HG03280 (cell line): ENCODE data around the gene RASGRF2.

Experiments
- ATAC-seq: cut with Tn5 transposase; IDR thresholded peaks from one replicate; pipeline ENCODE4 v1.9.1; 2021; ENCODE audit warnings: mild to moderate bottlenecking, moderate library complexity; ENCODE audit not compliant: unreplicated experiment

Gene RASGRF2

GRCh38 chr5:81166430-81166829 is 206.3 kb downstream of the RASGRF2 start:
- no peak for ATAC-seq

DNA sequence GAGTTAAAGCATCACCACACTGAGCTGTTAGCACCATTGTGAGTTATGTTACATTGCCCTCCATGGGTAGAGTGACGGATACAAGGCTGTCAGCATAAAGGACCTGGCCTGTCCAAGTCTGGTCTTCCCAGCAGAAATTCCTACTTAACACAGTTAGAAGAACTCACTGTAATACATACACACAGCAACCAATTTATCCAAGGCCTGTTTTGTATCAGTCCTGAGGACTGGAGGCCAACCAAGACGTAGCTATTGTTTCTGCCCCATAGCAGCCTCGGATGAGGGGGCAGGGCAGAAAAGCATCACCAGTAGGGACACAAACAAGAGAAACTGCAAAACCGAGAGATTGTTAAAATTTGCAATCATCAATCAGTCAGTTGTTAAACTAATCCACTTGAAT is 206.9 kb downstream of the RASGRF2 start:
- ATAC-seq = no peak

GRCh38 chr5:81167544-81167943 is 207.4 kb downstream of the RASGRF2 start:
- no peak for ATAC-seq

DNA sequence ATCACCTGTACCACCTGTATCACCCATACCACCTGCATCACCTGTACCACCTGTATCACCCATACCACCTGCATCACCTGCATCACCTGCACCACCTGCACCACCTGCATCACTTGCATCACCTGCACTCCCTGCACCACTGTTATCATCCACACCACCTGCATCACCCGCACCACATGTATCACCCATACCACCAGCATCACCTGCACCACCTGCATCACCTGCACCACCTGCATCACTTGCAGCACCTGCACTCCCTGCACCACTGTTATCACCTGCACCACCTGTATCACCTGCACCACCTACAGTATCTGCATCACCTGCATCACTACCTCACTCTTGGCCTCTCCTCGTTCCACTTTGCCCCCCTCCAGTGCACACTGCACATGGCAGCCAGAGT is 209.8 kb downstream of the RASGRF2 start:
- ATAC-seq = no peak

GRCh38 chr5:81171769-81172168 is 211.6 kb downstream of the RASGRF2 start:
- ATAC-seq = no peak

DNA sequence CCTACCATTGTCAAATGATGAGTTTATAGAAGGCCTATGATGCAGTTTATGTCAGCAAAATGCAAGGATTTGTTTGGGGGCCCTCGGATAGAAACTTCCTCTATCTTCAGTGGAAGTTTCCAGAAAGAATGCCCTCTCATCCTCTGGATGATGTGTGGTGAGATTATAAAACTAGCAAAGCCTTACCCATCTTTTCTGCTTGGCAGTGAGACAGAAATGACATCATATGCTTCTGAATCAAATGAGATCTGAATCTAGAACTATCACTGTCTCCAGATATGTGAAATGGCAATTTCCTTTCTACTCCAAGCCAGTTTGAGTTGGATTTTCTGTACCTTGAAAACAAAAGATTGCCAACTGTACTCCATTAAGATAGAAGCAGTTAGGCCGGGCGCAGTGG is 212.5 kb downstream of the RASGRF2 start:
- ATAC-seq = no peak

DNA sequence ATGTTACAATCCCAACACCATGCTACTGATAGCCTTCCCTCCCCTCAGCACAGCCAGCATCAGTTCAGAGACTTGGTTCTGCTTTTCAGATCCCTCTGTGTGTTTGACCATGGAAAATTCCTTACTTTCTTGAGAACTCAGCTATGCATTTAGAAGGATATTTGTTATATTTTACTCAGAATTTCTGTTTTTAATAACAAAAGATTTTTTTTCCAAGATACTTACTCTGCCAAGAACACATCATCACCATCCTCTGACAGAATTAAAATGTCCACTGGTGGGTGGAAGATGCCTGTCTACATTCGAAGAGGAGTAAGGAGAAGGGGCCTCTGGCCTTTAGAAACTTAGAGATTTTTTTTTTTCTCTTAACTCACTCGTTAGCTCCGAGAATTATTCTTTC is 216.9 kb downstream of the RASGRF2 start:
- no peak for ATAC-seq

- ATAC-seq = no peak
Measured at GRCh38 chr5:81179959-81180358, 219.8 kb downstream of the RASGRF2 start.

- ATAC-seq = no peak
Measured at GRCh38 chr5:81180780-81181460, 220.8 kb downstream of the RASGRF2 start.

DNA sequence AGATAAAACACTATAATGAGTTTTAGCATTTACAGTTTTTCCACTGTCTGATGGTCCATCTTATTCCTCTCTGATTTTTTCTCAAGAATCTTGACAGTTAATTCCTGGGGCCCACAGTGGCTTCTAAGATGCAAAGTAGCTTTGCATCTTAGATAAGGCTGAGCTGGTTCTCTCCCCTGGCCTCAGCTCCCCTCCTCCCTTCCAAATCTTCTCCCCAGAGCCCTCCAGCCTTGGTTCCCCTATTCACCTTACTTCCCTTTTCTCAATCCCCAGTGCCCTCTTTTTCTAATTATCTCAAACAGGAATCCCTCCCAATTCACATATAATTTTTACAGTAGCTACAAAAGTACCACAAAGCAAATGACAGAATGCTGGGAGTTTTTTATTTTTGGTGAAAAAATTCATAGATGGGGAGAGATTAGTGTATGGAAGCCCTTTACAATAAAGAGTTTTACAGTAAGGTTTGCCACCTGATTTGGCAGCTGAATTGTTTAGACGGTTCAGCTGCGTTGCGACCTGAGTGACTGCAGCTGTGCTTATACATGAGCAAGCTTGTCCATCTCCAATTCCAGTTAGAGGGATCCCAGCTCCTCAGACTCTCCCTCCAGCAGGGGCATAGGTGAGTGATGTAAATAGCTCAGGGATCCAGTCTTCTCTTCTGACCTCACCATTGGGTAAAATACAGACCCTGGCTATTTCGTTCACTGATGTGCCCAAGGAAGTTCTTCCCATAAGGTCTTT is 221.6 kb downstream of the RASGRF2 start:
- no peak for ATAC-seq

GRCh38 chr5:81182396-81183390 is 222.5 kb downstream of the RASGRF2 start:
- no peak for ATAC-seq

GRCh38 chr5:81183811-81184748 is 223.9 kb downstream of the RASGRF2 start:
- no peak for ATAC-seq

DNA sequence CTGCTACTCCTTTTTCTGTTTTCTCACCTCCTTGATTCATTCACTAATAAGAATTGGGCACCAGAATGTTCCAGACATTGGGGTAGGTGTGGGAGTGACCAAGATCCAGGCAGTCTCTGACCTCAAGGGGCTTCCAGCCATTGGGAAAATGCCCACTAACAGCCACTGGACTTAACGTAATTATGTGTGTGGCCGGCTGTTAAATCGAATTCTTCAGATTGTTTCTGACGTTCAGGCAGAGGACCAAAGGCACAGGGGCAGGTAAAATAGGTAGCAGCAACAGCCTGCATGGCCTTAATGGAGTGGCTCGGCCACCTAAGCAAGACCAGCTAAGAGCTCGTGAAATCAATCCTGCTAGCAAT is 224.6 kb downstream of the RASGRF2 start:
- ATAC-seq = no peak

DNA sequence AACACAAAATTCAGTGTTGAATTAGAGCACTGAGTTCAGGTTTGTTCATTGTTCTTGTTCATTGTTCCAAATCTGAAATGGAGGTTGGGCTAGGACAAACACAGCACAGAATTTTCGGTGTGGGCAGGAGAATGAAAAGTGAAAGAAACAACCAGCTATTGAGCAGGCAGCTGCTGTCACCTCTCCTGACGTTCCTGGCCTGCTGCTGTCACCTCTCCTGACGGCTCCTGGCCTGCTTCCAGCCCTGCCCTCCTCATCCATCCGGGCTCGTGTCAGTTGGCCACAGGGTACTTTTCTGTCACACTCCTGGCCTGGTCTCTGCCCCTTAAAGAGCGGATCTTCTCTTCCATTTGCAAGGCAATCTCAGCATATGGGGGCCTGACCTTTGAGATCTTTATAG is 227.7 kb downstream of the RASGRF2 start:
- no peak for ATAC-seq

DNA sequence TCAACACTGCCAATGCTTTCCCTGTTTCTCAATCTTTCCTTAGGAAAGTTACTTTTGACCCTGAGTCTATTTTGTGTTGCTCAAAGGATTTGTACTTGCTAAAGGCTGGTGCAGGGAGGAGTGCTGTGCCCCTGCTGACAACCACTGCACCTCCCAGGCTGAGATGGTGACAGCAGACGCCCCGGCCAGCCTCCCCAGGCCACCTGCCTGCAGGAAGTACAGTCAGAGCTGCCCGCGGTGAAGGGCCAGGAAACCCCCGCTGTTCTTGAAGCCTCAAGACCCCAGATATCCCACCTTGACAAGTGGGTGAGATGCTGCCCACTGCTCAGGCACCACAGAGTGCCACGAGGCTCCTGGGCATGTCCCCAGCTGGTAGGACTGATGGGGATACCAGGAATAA is 228.8 kb downstream of the RASGRF2 start:
- ATAC-seq = no peak

DNA sequence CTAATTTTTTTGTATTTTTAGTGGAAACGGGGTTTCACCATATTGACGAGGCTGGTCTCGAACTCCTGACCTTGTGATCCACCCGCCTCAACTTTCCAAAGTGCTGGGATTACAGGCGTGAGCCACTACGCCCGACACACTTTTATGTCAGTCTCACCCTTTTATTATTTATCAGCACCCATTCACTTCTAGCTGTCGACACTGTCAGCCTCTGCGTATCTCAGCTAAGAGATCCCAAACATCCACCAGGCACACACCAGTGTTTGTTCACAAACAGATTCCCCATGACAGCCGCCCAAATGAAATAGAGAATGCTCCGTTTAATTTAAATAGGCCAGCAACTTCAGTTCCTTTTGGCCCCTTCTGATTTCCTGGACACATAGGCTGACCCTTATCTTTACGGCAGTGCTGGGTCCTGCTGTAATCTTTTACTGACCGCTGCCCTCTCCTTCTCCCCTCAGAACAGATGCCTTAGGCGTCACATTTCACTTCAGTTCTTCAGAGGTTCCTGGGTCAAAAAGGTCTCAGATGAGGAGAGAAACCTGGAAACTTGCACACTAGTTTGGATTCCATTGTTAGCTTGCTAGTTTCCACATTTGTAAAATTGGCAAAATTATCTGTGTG is 229.8 kb downstream of the RASGRF2 start:
- no peak for ATAC-seq

- no peak for ATAC-seq
Measured at GRCh38 chr5:81191726-81192372, 231.7 kb downstream of the RASGRF2 start.

DNA sequence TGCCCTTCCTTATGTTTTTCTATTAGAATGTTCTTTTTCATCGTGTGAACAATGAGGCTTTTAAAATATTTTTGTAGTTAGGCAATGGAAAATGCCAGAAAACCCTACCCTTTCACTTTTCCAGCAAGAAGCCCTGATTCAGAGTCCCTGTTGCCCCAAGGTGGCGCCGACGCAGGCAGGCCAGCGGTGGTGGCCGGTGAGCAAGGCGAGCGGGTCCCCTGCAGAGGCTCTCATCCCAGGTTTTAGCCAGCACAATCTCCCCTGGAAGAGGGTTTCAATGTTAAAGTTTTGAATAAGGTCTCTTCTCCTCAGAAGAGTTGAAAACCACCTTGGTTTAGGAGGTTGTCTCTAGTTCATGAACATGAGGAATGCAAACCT is 232.2 kb downstream of the RASGRF2 start:
- no peak for ATAC-seq

GRCh38 chr5:81194633-81195334 is 234.6 kb downstream of the RASGRF2 start:
- peak; percentile 98 for ATAC-seq
